Endothelial cell of umbilical vein (primary cell): ENCODE data around the gene CARS1. TPM values are rescaled to one million over a fixed set of nuclear protein-coding genes. Genes with fewer than 3 reads are reported as not detected.

Source experiments
- BruUV-seq: library from RNA; stranded (reverse); fragments of 400-500 nt; replicated peaks from 2 replicates; lab custom pipeline; 2021; lab: Mats Ljungman, UMichigan
- CTCF ChIA-PET: fragments of 300-600, 350-600 bp; sonication (Branson Sonifier 250); formaldehyde crosslinking; loops from one replicate; lab custom pipeline; 2021; ENCODE audit warnings: antibody characterized with exemption, inconsistent platforms; lab: Charles Lee
- POLR2A ChIA-PET: fragments of 300-600, 350-600 bp; sonication (Branson Sonifier 250); formaldehyde crosslinking; loops from one replicate; lab custom pipeline; 2021; ENCODE audit warnings: antibody characterized with exemption, inconsistent platforms; lab: Charles Lee
- DNase-seq: peaks from one replicate; pipeline ENCODE4 v3.0.0-alpha.2; 2011; ENCODE audit warnings: low read depth, low spot score
- FAIRE-seq: peaks from 2 replicates; lab custom pipeline; 2011; peaks lifted over from hg19 to GRCh38; lab: Jason Lieb, UNC
- H2AFZ ChIP-seq: 2 replicates; pipeline ENCODE4 v1.6.0; 2012; ENCODE audit warnings: low read depth, low read length, control low read depth, inconsistent platforms
- H3K27ac ChIP-seq: 2 replicates; pipeline ENCODE4 v1.5.1; 2011; ENCODE audit warnings: low read depth, mild to moderate bottlenecking, control low read depth, low read length, moderate library complexity; ENCODE audit not compliant: insufficient read depth
- H3K27me3 ChIP-seq, 2 experiments: 2 replicates each; pipeline versions ENCODE4 v1.6.0 to v1.6.1; 2011; ENCODE audit warnings: low read length in 2 of 2, mixed read lengths in 1 of 2; ENCODE audit not compliant: control insufficient read depth in 2 of 2, insufficient read depth in 2 of 2
- H3K36me3 ChIP-seq, 2 experiments: 2 replicates in 1 of 2; 3 replicates in 1 of 2; pipeline ENCODE4 v1.5.1; 2011; ENCODE audit warnings: low read length in 2 of 2, mild to moderate bottlenecking in 1 of 2, moderate library complexity in 1 of 2; ENCODE audit not compliant: control insufficient read depth in 2 of 2, insufficient read depth in 2 of 2; ENCODE audit errors: extremely low read depth in 1 of 2
- H3K4me1 ChIP-seq: 3 replicates; pipeline ENCODE4 v1.5.1; 2011; ENCODE audit warnings: mild to moderate bottlenecking, low read length; ENCODE audit not compliant: control insufficient read depth, insufficient read depth; ENCODE audit errors: extremely low read depth
- H3K4me2 ChIP-seq: 2 replicates; pipeline ENCODE4 v1.6.1; 2011; ENCODE audit warnings: low read length, control low read depth, mixed read lengths; ENCODE audit not compliant: insufficient read depth
- H3K4me3 ChIP-seq, 3 experiments: fragments of 200-600 bp in 1 of 3; sonication (generic), shearing (Covaris generic) in 1 of 3; replicated peaks in 1 of 3; 2 replicates each; pipeline ENCODE4 v1.5.1; 2011 to 2016; ENCODE audit warnings: control low read depth in 3 of 3, low read length in 3 of 3, mild to moderate bottlenecking in 2 of 3, inconsistent platforms in 1 of 3, low read depth in 1 of 3, moderate library complexity in 1 of 3; ENCODE audit not compliant: insufficient read depth in 1 of 3
- H3K79me2 ChIP-seq: 2 replicates; pipeline ENCODE4 v1.6.0; 2012; ENCODE audit warnings: low read length, inconsistent platforms; ENCODE audit not compliant: control insufficient read depth, insufficient read depth
- H3K9ac ChIP-seq: replicated peaks from 2 replicates; pipeline ENCODE3; 2011; ENCODE audit warnings: low read length, control low read depth; ENCODE audit not compliant: insufficient read depth; ENCODE audit errors: extremely low read depth
- H3K9me1 ChIP-seq: replicated peaks from 3 replicates; pipeline ENCODE4 v1.6.0; 2011; ENCODE audit warnings: mild to moderate bottlenecking, low read length; ENCODE audit not compliant: control insufficient read depth, insufficient read depth; ENCODE audit errors: extremely low read depth
- H3K9me3 ChIP-seq: replicated peaks from 2 replicates; pipeline ENCODE4 v1.5.1; 2012; ENCODE audit warnings: low read length, inconsistent platforms; ENCODE audit not compliant: control insufficient read depth, insufficient read depth
- H4K20me1 ChIP-seq: replicated peaks from 2 replicates; pipeline ENCODE3; 2011; ENCODE audit warnings: mild to moderate bottlenecking, low read length; ENCODE audit not compliant: control insufficient read depth, insufficient read depth; ENCODE audit errors: extremely low read depth
- EZH2 ChIP-seq: IDR thresholded peaks from 2 replicates; pipeline ENCODE4 v1.6.1; 2012; ENCODE audit warnings: borderline replicate concordance, low read depth, mild to moderate bottlenecking, moderate library complexity, low read length, inconsistent platforms; ENCODE audit not compliant: severe bottlenecking
- FOS ChIP-seq: IDR thresholded peaks from 2 replicates; pipeline ENCODE4 v1.6.1; 2011; ENCODE audit warnings: mild to moderate bottlenecking, low read length, moderate library complexity, borderline replicate concordance; ENCODE audit not compliant: insufficient read depth
- GATA2 ChIP-seq: IDR thresholded peaks from 2 replicates; pipeline ENCODE4 v1.7.0; 2011; ENCODE audit warnings: low read depth, mild to moderate bottlenecking, moderate library complexity, mixed read lengths, low read length; ENCODE audit not compliant: insufficient read length, insufficient read depth
- JUN ChIP-seq: IDR thresholded peaks from 2 replicates; pipeline ENCODE4 v1.6.1; 2011; ENCODE audit warnings: borderline replicate concordance, low read depth; ENCODE audit not compliant: insufficient read length, insufficient read depth
- MYC ChIP-seq: IDR thresholded peaks from one replicate; pipeline ENCODE4 v1.6.1; 2011; ENCODE audit warnings: mild to moderate bottlenecking, low read depth, low read length
- POLR2A ChIP-seq: IDR thresholded peaks from 2 replicates; pipeline ENCODE4 v1.6.1; 2012; ENCODE audit warnings: low read depth, mild to moderate bottlenecking, control low read depth, low read length
- POLR2AphosphoS5 ChIP-seq: IDR thresholded peaks from 2 replicates; pipeline ENCODE4 v1.6.1; 2012; ENCODE audit warnings: low read depth, mild to moderate bottlenecking, control low read depth, low read length, moderate library complexity; ENCODE audit not compliant: insufficient read depth
- dilution Hi-C: fragments of 300-500 bp; cut with MboI; formaldehyde crosslinking; loops from one replicate; pipeline ENCODE4 v1.15.0; 2019; ENCODE audit warnings: low sequenced_read_pairs; ENCODE audit not compliant: extremely low pct_ligation_motif_present
- intact Hi-C: fragments of 100-400 bp; cut with micrococcal nuclease; formaldehyde crosslinking; loops from one replicate; pipeline ENCODE4 v1.10.0; 2022
- polyA plus RNA-seq, 4 experiments: library from polyadenylated mRNA; depleted of rRNA in 3 of 4; stranded (reverse) in 3 of 4; unstranded in 1 of 4; fragments of >200 nt; gene quantifications; 2 replicates each; pipeline versions ENCODE4 v1.2.1 to v1.2.3, GENCODE V29; 2011 to 2012; ENCODE audit warnings: missing spikeins in 1 of 4
- total RNA-seq: library from RNA; stranded (reverse); gene quantifications from 2 replicates; pipeline ENCODE4 v1.2.3, GENCODE V29; 2021
- TF ChIP-seq, protein P1 (sequence below): IDR thresholded peaks from 2 replicates; pipeline ENCODE4 v1.6.1; 2011; ENCODE audit not compliant: insufficient read depth, insufficient read length
- TF ChIP-seq, protein P2 (sequence below), 2 donors: IDR thresholded peaks; 1 replicate in 1 of 2; 2 replicates in 1 of 2; pipeline ENCODE4 v1.5.1; 2011; ENCODE audit warnings: low read length in 2 of 2, mild to moderate bottlenecking in 2 of 2, moderate library complexity in 2 of 2, control low read depth in 1 of 2, inconsistent platforms in 1 of 2, low read depth in 1 of 2; ENCODE audit not compliant: insufficient read depth in 1 of 2; ENCODE audit errors: extremely low read depth in 1 of 2

The CARS1 gene
- total and polyA plus RNA-seq, 2 donors (not counting 3 experiments of a cell fraction or from before 2014, with no cell fraction given), result 43.5 to 66.2 TPM

GRCh38 chr11:3081386-3081751 lies 24.1 kb upstream of the CARS1 start:
- no peaks in the 10 kb centered on the region for H4K20me1 ChIP-seq
- no peak for FAIRE-seq
- BruUV-seq, result no TSS peak
- H3K27ac ChIP-seq, result no peak overlapping the region
- no peak overlapping the region for H3K9ac ChIP-seq
- no peak overlapping the region for H2AFZ ChIP-seq
- no peaks in the 10 kb centered on the region for H3K9me3 ChIP-seq
- no peaks in the 10 kb centered on the region for H3K4me1 ChIP-seq
- H3K36me3 ChIP-seq, result no peaks in the 10 kb centered on the region
- H3K4me3 ChIP-seq, result no peak overlapping the region
- no peaks in the 10 kb centered on the region for H3K9me1 ChIP-seq
- intact Hi-C loops (no loop called here), dilution Hi-C loops (no loop called here)
- H3K4me2 ChIP-seq, result no peak overlapping the region
- no peak for TF ChIP-seq MYC
- H3K27me3 ChIP-seq, result peaks cover 4% of the 10 kb centered on the region in 2 experiments
- ChIA-PET POLR2A (no interaction called here), CTCF (interaction anchor here (3.6 kb wide), 1 partner anchor 10 kb away, joined by 16 read pairs; no protein-coding TSS in a partner anchor)
- no peak for DNase-seq
- no peaks in the 10 kb centered on the region for H3K79me2 ChIP-seq

GRCh38 chr11:3080733-3081385 lies 23.6 kb upstream of the CARS1 start:
- H3K4me1 ChIP-seq, result no peaks in the 10 kb centered on the region
- H3K79me2 ChIP-seq, result no peaks in the 10 kb centered on the region
- no TSS peak for BruUV-seq
- TF ChIP-seq FOS (no peak), POLR2A (no peak), JUN (no peak), GATA2 (no peak), MYC (no peak), EZH2 (no peak), POLR2AphosphoS5 (no peak)
- TF ChIP-seq, protein P1, sequence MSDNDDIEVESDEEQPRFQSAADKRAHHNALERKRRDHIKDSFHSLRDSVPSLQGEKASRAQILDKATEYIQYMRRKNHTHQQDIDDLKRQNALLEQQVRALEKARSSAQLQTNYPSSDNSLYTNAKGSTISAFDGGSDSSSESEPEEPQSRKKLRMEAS, result no peak
- TF ChIP-seq, protein P2, sequence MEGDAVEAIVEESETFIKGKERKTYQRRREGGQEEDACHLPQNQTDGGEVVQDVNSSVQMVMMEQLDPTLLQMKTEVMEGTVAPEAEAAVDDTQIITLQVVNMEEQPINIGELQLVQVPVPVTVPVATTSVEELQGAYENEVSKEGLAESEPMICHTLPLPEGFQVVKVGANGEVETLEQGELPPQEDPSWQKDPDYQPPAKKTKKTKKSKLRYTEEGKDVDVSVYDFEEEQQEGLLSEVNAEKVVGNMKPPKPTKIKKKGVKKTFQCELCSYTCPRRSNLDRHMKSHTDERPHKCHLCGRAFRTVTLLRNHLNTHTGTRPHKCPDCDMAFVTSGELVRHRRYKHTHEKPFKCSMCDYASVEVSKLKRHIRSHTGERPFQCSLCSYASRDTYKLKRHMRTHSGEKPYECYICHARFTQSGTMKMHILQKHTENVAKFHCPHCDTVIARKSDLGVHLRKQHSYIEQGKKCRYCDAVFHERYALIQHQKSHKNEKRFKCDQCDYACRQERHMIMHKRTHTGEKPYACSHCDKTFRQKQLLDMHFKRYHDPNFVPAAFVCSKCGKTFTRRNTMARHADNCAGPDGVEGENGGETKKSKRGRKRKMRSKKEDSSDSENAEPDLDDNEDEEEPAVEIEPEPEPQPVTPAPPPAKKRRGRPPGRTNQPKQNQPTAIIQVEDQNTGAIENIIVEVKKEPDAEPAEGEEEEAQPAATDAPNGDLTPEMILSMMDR (IDR thresholded peaks at IDR 0.05; ENCODE audit: extremely low read depth in 1 of 2, insufficient read depth in 1 of 2, low read depth in 1 of 2, low read length in 2 of 2), result no peak
- DNase-seq, result no peak
- H4K20me1 ChIP-seq, result no peaks in the 10 kb centered on the region
- dilution Hi-C loops, result no loop called here
- H3K36me3 ChIP-seq, result no peaks in the 10 kb centered on the region
- H3K9ac ChIP-seq, result no peak overlapping the region
- H3K9me1 ChIP-seq, result no peaks in the 10 kb centered on the region
- H3K4me3 ChIP-seq, result no peak overlapping the region
- H3K27me3 ChIP-seq, result peaks cover 4% of the 10 kb centered on the region in 2 experiments
- no peaks in the 10 kb centered on the region for H3K9me3 ChIP-seq
- intact Hi-C loops, result no loop called here
- H3K27ac ChIP-seq, result no peak overlapping the region
- POLR2A ChIA-PET, result no interaction called here
- no peak overlapping the region for H3K4me2 ChIP-seq
- CTCF ChIA-PET, result interaction anchor here (1.0 to 3.6 kb wide), 2 partner anchors 11 to 43 kb away, joined by 3 to 16 read pairs; no protein-coding TSS in a partner anchor
- H2AFZ ChIP-seq, result no peak overlapping the region
- no peak for FAIRE-seq
